ENCODE measurements around the gene NFAT5.
"Not testable (repeated sequence)": the region's sequence is repeated elsewhere in the genome, so short reads cannot be mapped to it uniquely, and the experiment has no call there.

Gene NFAT5

DNA sequence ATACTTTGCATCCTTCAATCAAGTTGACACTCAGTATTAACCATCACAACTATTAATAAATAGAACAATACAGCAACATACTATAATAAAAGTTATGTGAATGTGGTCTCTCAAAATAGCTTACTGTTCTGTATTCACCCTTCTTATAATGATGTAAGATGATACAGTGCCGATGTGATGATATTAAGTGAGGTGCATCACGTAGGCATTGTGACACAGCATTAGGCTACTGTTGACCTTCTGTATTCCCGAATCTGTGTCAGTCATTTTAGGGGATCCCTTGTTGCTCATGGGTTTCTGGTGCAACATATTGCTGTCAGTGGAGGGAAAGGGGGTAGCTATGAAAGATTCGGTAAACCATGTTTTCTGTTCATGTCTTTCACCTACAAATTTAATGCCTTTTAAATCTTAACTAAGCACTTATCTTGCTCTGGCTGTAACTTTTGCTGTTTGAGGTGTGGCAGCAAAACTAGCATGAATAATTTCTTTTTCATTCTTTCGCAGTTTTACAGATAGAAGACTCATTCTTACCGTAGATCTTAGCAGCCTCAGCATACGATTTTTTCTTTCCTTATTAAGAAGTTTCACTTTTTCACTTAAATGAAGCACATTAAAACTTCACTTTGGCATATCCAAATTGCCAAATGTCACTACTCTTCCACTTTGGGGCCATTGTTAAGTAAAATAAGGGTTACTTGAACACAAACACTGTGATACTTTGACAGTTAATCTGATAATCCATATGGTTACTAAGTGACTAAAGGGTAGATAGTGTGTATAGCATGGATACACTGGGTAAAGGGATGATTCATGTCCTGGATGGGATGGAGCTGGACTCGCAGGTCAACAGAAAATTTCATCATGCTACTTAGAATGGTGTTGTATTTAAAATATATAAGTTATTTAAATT lies 29.6 kb downstream of the NFAT5 start:
- DNase-seq (ENCODE audit: low read depth in 1 of 2, low spot score in 1 of 2) = no peak

DNA sequence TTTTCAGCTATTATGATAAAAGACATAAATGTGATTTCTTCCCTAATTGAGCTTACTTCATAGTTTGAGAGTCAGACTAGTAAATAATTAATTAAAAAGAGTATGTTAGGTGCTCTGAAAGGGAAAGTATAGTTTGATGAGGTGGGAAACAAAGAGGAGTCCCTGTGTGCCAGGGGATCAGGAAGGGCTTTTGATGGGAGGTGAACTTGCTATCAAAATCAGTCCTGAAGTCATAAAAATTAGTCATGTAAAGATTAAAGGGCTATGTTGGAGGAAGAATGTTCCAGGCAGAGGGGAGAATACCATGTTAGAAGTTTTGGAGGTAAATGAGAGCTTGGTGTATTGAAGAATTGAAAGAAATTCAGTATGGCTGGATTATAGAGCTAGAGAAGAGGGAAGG lies 31.0 kb downstream of the NFAT5 start:
- no peak for DNase-seq (ENCODE audit: low read depth in 1 of 2, low spot score in 1 of 2)

DNA sequence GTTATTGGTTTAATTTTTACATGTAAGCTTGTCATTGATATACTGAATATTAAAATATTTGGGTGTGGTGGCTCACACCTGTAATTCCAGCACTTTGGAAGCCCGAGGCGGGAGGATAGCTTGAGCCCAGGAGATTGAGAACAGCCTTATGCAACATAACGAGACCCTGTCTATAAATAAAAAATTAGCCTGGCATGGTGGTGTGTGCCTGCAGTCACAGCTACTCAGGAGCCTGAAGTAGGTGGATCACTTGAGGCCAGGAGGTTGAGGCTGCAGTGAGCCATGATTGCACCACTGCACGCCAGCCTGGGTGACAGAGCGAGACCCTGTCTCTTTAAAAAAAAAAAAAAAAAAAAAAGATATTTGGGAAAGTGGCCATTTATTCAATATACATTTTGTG lies 32.3 kb downstream of the NFAT5 start:
- no peak for DNase-seq (ENCODE audit: low read depth in 1 of 2, low spot score in 1 of 2)

DNA sequence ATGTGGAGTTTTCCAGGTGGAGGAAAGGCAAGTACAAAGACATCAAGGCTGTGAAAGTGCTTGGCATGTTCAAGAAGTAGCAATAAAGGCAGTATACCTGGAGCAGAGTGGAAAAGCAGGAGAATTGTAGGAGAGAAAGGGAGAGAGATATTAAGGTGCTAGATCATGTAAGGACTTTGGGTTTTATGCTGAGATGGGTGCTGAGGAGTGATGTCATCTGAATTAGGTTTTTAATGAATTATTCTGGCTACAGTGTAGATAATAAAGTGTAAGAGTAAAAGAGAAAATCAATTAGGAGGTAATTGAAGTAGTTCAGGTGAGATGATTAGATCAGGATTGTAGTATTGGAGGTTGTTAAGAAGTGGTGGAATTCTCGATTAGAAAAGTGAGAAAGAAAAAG lies 34.0 kb downstream of the NFAT5 start:
- no peak for DNase-seq (ENCODE audit: low read depth in 1 of 2, low spot score in 1 of 2)

DNA sequence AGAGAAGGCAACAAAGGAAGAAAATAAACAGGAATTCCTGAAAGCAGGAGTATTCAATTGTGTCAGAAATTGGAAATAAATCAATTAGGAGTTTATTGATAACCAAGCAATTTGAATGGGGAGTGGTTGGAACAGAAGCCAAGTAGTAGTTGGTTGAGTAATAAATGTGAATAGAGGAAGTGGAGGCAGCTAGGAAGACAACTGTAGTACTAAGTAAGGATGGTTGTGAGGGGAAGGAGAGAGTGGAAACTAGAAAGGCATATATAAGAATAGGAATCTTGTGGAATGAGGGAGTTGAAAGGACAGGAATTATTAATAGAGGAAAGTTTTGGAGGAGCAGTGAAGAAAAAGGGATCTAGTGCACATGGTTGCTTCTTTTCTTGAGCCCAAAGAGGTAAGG lies 34.4 kb downstream of the NFAT5 start:
- no peak for DNase-seq (ENCODE audit: low read depth in 1 of 2, low spot score in 1 of 2)

DNA sequence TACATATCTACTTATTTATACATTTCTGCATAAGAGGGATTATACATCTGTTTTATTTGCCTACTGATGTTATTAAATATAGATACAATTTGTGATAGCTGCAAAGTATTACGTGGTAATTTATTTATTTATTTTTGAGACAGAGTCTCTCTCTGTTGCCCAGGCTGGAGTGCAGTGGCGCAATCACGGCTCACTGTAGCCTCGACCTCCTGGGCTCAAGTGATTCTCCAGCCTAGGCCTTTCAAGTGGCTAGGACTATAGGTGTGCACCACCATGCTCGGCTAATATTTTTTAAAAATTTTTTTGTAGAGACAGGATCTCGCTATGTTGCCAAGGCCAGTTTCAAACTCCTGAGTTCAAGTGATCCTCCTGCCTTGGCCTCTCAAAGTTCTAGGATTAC lies 35.5 kb downstream of the NFAT5 start:
- DNase-seq (ENCODE audit: low read depth in 1 of 2, low spot score in 1 of 2) = no peak

DNA sequence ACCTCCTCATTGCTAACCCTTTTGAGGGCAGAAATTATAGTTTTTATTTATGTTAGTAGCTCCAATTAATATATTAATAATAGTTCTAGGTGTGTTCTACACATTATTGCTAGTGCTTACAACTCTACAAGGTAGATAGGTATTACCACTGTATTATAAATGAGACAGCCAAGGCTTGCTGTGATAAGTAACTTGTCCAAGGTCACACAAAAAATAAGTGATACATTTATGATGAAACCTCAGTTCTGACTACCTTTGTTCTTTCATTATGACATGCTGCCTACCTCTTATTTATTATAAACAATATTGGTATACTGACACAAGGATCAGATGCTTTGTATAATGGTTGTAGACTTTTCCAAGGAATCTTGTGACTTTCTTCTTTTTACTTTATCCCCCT lies 41.2 kb downstream of the NFAT5 start:
- DNase-seq (ENCODE audit: low read depth in 1 of 2, low spot score in 1 of 2) = no peak

DNA sequence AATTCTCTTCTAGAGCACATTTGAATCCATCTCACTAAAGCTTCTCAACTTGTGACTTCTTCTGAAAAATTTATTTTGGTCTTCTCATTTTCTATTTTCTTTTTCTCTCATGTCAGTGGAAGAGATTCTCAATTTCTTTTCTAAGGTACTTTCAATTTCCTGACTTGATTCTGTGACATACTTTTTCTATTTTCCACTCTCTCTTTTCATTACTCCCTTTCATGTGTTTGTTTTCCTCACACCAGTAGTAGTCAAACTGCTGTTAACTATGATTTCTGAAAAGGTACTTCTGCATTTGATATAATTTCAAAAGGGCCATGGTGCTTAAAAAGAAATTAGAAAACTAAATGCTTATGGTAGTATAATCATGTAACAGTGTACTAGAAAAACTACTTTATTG lies 41.9 kb downstream of the NFAT5 start:
- DNase-seq (ENCODE audit: low read depth in 1 of 2, low spot score in 1 of 2) = no peak

DNA sequence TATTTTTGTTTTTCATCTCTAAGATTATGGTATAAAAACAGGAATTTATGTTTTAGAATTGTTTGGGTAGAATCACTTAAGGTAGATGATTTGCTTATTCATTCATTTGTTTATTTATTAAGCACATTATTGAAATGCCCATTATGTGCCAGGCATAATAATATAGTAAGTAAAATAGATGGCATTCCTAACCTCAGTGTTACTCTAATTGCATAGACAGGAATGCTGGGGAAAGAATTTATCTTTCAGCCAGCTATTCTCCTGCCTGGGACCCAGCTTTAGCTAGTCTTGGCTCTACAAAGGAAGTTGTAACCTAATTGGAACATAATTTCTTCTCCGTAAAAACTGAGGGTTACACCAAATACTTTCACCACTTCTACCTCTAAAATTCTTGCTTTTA lies 44.6 kb downstream of the NFAT5 start:
- no peak for DNase-seq (ENCODE audit: low read depth in 1 of 2, low spot score in 1 of 2)

DNA sequence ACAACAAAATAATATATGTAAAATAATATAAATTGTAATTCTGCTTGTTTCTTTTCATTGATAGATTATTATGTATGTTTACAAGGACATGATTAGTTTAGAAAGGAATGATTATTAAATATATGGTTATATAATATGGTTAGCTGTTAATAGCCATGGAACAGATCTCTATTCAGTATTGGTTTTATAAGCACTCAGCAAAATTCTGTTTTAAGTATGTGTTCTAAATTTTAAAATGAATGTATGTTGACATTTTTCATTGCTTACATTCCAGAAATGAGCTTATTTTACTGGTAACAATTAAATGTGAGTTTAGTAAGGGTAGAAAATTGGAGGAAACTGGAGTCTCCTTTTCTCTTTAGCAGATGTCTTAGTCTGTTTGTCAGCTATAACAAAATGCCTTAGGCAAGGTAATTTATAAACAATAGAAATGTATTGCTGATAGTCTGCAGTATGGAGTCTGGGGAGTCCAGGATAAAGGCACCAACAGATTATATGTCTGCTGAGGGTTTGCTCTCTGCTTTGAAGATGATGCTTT lies 45.4 kb downstream of the NFAT5 start:
- no peak for DNase-seq (ENCODE audit: low read depth in 1 of 2, low spot score in 1 of 2)

DNA sequence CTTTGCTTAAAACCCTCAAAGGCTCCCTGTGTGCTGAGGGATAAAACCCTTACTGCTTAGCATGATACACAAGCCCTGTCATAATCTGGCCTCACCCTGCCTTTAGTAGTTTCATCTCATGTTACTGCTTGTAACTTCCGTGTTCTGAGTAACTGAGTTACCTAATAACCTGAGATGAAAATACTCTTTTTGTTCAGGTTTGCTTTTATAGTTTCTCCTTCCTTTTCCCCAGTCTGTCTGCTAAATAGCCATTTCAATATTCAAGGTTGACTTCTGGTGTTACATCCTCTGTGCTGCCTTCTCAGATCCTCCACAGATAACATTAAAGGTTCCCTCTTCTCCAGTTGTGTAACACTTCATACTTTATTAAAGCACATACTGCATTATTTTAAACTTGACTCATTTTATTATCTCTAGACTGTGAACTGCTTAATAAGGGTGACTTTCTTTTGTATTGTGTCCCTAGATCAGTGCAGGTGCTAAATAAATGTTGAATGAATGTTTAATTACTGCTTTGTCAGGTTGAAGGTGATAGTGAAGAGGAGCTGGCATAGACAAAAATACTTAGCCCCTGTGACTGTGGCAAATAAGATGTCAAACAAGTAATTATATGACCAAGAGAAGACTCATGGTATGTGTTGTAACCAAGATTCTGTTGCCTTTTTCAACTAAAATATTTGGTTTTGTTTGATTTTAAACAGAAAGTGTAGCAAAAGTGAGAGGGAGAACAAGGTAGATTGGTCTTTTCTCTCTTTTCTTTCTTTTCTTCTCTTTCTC lies 47.8 kb downstream of the NFAT5 start:
- DNase-seq (ENCODE audit: low read depth in 1 of 2, low spot score in 1 of 2) = no peak

DNA sequence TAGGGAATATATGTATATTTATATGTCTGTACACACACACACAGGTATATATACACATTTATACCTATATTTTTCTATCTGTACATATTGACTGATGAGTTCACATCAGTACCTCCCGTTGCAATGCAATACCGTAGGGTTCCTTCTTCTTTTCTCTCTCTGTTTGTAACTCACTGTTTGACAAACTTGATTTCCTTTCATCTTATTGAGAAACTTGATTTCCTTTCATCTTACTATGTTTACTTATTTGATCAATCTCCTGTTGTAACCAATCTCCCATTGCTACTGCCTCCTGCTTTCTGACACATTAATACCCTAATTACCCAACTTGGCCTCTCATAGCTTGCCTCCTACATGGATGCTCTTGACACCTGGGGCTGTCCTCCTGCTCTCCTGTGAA lies 49.8 kb downstream of the NFAT5 start:
- DNase-seq (ENCODE audit: low read depth in 1 of 2, low spot score in 1 of 2) = no peak

DNA sequence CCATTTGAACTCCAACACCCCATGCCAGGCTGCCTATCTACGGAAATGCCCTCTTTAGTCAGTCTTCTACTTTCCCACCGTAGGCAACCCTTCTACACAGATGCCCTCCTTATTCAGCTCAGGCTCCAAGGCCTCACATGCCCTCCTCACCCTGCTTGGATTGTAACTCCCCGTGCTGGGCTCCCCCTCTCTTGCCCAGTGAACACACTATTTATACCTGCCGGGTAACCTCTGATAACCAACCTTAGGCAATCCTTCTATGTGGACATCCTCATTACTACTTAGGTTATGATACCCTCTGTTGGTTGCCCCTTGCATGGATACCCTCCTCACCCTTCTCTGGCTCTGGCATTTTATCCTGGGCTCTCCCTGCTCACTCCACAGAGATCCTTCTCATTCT lies 50.3 kb downstream of the NFAT5 start:
- no peak for DNase-seq (ENCODE audit: low read depth in 1 of 2, low spot score in 1 of 2)

DNA sequence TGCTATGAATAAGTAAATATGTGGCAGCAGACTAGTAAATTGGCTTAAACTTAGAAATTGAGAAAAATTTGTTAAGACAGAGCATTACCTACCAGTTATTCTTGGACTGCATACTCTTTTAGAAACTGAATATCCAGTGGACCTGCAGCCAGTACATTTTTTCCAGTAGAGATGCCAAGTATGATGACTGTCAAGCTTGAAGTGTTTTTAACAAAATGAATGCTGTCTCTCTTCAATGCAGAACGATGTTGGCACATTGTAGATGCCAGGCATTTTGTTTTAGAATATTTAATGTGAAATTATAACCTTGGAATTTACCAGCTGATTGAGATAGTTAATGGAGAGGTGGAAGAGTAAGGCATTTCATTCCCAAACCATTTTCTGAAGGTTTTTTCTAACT lies 52.5 kb downstream of the NFAT5 start:
- DNase-seq (ENCODE audit: low read depth in 1 of 2, low spot score in 1 of 2) = no peak

DNA sequence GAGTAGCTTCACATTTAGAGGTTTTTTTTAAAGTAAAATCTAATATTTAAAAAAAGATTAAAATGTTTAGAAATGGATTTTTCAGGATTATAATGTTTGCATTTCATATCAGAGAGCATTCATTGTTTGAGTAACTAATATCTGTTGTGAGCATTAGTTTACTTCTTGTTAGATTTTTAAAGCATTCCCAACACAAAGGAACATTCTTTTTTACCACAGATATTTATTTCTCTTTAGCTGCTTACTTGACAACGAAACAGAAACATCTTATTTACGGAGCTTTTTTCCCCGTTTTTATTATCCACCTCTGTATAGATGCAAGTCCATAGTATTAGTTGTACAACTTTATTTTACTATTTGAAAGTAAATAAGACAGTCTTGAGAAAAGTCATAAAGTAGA lies 53.0 kb downstream of the NFAT5 start:
- DNase-seq (ENCODE audit: low read depth in 1 of 2, low spot score in 1 of 2) = no peak

DNA sequence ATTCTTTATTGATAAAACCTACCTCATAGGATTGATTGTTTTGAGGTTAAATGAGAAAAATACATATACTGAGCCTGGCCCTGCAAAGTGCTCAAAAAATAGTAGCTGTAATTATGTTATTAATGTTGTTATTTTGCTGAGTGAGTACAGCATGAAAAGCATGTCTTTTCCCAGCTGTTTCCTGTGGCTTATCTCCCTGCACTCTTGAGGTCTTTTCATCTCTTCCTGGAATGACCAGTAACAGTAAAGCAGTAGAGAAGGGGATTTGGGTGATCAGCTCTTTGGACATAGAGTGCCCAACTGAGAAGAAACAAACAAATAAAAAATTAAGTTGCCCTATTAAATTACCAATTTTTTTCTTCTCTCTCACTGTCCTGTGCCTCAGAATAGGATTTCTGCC lies 53.7 kb downstream of the NFAT5 start:
- DNase-seq (ENCODE audit: low read depth in 1 of 2, low spot score in 1 of 2) = no peak

DNA sequence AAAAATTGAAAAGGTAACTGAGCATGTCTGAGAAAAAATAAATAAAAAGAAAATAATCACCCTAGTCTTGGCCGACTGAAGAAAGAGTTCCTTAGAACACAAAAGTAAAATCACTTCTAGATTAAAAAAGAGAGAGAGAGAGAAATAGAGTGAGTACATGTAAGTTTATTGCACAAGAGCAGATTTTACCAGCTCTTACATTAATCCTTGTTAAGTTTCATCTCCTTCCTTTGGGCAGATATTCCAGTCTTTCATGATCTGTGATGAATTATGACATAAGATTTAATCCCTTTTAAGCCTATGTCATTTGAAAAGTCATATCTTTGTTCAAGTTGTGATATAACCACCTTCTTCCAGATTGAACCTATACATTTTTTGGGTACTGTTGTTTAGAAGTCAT lies 54.8 kb downstream of the NFAT5 start:
- no peak for DNase-seq (ENCODE audit: low read depth in 1 of 2, low spot score in 1 of 2)

DNA sequence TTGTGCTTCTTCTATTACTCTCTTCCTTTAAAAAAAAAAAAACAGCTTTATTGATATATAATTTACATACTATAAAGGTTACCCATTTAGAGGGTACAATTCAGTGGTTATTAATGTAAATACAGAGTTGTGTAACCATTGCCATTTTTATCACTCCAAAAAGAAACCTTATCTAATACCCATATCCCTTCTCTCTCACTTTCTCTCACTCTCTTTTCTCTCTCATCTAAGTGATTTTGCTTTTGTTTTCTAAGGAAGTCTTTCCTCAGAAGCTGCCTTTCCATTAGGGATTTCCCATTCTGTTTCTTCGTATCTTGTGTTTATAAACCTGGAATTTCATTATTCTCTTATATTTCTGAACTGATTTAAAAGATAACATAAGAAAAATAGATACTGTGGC lies 55.5 kb downstream of the NFAT5 start:
- DNase-seq (ENCODE audit: low read depth in 1 of 2, low spot score in 1 of 2) = no peak

DNA sequence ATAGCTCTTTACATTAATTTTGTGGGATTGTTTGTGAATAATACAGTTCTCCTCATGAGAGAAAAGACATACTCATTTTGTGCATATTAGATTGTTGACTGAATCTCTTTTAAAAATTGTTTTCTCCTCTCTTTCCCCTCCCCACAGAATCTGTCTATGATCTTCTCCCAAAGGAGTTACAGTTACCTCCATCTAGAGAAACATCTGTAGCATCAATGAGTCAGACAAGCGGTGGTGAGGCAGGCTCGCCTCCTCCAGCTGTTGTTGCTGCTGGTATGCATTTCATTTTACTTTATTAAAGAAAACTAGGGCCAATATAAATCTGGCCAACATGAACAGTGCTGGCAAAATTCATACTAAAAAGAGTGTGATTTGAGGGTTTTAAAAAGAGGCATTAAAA lies 60.5 kb downstream of the NFAT5 start:
- no peak for DNase-seq (ENCODE audit: low read depth in 1 of 2, low spot score in 1 of 2)

DNA sequence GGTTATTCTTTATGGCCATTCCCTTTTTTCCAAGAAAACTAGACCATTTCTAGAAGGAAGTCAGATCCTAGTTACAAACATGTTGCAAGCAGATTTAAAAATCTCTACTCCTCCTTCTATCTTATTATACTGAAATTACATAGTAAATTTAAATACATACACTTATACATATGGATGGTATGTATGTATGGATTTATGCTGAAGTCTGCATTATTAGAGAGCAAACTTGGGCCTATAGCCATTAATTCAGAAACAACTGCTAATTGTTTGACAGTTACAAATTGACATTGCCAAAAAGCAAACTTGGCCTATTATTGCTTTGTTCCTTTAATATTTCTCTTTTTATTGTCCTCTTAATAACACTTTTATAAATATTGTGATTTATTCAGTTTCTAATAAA lies 67.1 kb downstream of the NFAT5 start:
- DNase-seq (ENCODE audit: low read depth in 1 of 2, low spot score in 1 of 2) = no peak

DNA sequence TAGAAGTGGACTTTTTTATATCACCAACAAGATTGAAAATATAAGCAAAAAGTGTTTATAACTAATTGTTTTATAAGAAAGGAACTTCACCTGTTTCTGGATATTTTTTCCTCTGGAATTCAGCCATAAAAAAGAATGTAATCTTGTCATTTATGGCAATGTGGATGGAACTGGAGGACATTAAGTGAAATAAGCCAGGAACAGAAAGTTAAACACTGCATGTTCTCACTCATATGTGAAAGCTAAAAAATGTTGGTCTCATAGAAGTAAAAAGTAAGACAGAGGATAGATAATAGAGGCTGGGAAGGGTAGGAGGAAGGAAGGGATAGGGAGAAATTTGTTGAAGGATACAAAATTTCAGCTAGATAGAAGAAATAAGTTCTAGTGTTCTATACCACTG lies 67.6 kb downstream of the NFAT5 start:
- no peak for DNase-seq (ENCODE audit: low read depth in 1 of 2, low spot score in 1 of 2)

DNA sequence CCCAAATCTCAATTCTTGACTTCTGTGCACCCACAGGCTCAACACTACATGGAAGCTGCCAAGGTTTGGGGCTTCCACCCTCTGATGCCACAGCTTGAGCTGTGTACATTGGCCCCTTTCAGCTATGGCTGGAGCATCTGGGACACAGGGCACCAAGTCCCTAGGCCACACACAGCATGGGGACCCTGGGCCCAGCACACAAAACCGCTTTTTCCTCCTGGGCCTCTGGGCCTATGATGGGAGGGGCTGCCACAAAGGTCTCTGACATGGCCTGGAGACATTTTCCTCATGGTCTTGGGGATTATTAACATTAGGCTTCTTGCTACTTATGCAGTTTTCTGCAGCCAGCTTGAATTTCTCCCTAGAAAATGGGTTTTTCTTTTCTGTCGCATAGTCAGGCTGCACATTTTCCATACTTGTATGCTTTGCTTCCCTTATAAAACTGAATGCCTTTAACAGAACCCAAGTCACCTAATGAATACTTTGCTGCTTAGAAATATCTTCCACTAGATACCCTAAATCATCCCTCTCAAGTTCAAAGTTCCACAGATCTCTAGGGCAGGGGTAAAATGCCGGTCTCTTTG lies 70.9 kb downstream of the NFAT5 start:
- not testable (repeated sequence) for DNase-seq (ENCODE audit: low read depth in 1 of 2, low spot score in 1 of 2)

Measured in activated T-helper 1 cell treated with anti-CD3 and anti-CD28 coated beads, Interleukin-2, amount 50 U/mL, for 16 hours (primary cell).